ENCODE data around the gene RHOF. TPM values are rescaled to one million over a fixed set of nuclear protein-coding genes. Genes with fewer than 3 reads are reported as not detected.

The RHOF gene
- total and polyA plus RNA-seq, 2 of the 13 experiments (the other 11 are each of a cell fraction or from before 2014, with no cell fraction given): 14.6 to 32.2 TPM

- TF ChIP-seq AKAP8 (CRISPR knock-in tag; IDR thresholded peaks at IDR 0.05) (no peak; the same call in none of the 2 replicates), ZNF674 (CRISPR knock-in tag; IDR thresholded peaks at IDR 0.05; ENCODE audit: low read depth) (no peak), MED8 (CRISPR knock-in tag; IDR thresholded peaks at IDR 0.05; ENCODE audit: insufficient replicate concordance) (no peak), SPEN (CRISPR knock-in tag; IDR thresholded peaks at IDR 0.05; ENCODE audit: low read depth) (no peak; the same call in 1 of the 2 replicates), ARNT2 (CRISPR knock-in tag; IDR thresholded peaks at IDR 0.05; ENCODE audit: low read depth) (peak; percentile 83; the same call in 1 of the 2 replicates), ZNF709 (CRISPR knock-in tag; IDR thresholded peaks at IDR 0.05) (no peak), HNF4G (IDR thresholded peaks at IDR 0.05; ENCODE audit: borderline replicate concordance, low read depth, low read length) (no peak), HNF4G (CRISPR knock-in tag; IDR thresholded peaks at IDR 0.05; ENCODE audit: borderline replicate concordance, low read depth) (no peak; the same call in 1 of the 2 replicates), ZNF326 (CRISPR knock-in tag; IDR thresholded peaks at IDR 0.05; ENCODE audit: borderline replicate concordance) (peak; percentile 23; the same call in 1 of the 2 replicates), ZNF10 (CRISPR knock-in tag; IDR thresholded peaks at IDR 0.05; ENCODE audit: borderline replicate concordance, low read depth) (no peak), SALL1 (CRISPR knock-in tag; IDR thresholded peaks at IDR 0.05) (peak; percentile 59), RXRA (CRISPR knock-in tag; IDR thresholded peaks at IDR 0.05) (peak; percentile 78), MBD4 (IDR thresholded peaks at IDR 0.05; ENCODE audit: borderline replicate concordance, low read length) (no peak), ERF (CRISPR knock-in tag; IDR thresholded peaks at IDR 0.05) (peak; percentile 78), ZNF20 (CRISPR knock-in tag; IDR thresholded peaks at IDR 0.05) (no peak), ATM (IDR thresholded peaks at IDR 0.05; ENCODE audit: borderline replicate concordance) (no peak), ZBTB7A (CRISPR knock-in tag; IDR thresholded peaks at IDR 0.05) (peak; percentile 94), KLF9 (CRISPR knock-in tag; IDR thresholded peaks at IDR 0.05; ENCODE audit: low read depth) (peak; percentile 88), ZNF790 (CRISPR knock-in tag; IDR thresholded peaks at IDR 0.05; ENCODE audit: borderline replicate concordance) (no peak), KDM6A (CRISPR knock-in tag; IDR thresholded peaks at IDR 0.05; ENCODE audit: low read depth) (no peak), MED13 (CRISPR knock-in tag; IDR thresholded peaks at IDR 0.05) (peak; percentile 88), EP300 (IDR thresholded peaks at IDR 0.05; ENCODE audit: low read depth in 2 of 2, low read length in 2 of 2) (0 out of 4 replicates have a peak, but pooled peaks of 1 of the 2 experiments have one; percentile 10), EP300 (CRISPR knock-in tag; IDR thresholded peaks at IDR 0.05; ENCODE audit: borderline replicate concordance) (peak; percentile 25; the same call in 1 of the 2 replicates), JUN (CRISPR knock-in tag; IDR thresholded peaks at IDR 0.05) (peak; percentile 51; the same call in 1 of the 2 replicates), ZNF776 (CRISPR knock-in tag; IDR thresholded peaks at IDR 0.05) (peak; percentile 78; the same call in 1 of the 2 replicates), LCORL (IDR thresholded peaks at IDR 0.05) (no peak), LCORL (CRISPR knock-in tag; IDR thresholded peaks at IDR 0.05) (peak; percentile 91), ZNF24 (IDR thresholded peaks at IDR 0.05) (no peak)
- TF ChIP-seq, protein P1, sequence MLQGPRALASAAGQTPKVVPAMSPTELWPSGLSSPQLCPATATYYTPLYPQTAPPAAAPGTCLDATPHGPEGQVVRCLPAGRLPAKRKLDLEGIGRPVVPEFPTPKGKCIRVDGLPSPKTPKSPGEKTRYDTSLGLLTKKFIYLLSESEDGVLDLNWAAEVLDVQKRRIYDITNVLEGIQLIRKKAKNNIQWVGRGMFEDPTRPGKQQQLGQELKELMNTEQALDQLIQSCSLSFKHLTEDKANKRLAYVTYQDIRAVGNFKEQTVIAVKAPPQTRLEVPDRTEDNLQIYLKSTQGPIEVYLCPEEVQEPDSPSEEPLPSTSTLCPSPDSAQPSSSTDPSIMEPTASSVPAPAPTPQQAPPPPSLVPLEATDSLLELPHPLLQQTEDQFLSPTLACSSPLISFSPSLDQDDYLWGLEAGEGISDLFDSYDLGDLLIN (CRISPR knock-in tag; IDR thresholded peaks at IDR 0.05; ENCODE audit: borderline replicate concordance): no peak
- TF ChIP-seq, protein P2, sequence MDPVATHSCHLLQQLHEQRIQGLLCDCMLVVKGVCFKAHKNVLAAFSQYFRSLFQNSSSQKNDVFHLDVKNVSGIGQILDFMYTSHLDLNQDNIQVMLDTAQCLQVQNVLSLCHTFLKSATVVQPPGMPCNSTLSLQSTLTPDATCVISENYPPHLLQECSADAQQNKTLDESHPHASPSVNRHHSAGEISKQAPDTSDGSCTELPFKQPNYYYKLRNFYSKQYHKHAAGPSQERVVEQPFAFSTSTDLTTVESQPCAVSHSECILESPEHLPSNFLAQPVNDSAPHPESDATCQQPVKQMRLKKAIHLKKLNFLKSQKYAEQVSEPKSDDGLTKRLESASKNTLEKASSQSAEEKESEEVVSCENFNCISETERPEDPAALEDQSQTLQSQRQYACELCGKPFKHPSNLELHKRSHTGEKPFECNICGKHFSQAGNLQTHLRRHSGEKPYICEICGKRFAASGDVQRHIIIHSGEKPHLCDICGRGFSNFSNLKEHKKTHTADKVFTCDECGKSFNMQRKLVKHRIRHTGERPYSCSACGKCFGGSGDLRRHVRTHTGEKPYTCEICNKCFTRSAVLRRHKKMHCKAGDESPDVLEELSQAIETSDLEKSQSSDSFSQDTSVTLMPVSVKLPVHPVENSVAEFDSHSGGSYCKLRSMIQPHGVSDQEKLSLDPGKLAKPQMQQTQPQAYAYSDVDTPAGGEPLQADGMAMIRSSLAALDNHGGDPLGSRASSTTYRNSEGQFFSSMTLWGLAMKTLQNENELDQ (CRISPR knock-in tag; IDR thresholded peaks at IDR 0.05; ENCODE audit: borderline replicate concordance): peak; percentile 86; the same call in 1 of the 2 replicates
Measured at GRCh38 chr12:121793838-121794533, 498 bp upstream of the RHOF start (continued).

All from HepG2 (cell line).